ENCODE measurements around the gene ATP9A. TPM values are rescaled to one million over a fixed set of nuclear protein-coding genes. Genes with fewer than 3 reads are reported as not detected.

The ATP9A gene
- total RNA-seq, 1 donor from 2014 or later: 88.1 TPM

GRCh38 chr20:51588762-51589161 lies 179.4 kb downstream of the ATP9A start:
- Mint-ChIP-seq H3K9me3 (ENCODE audit: low read depth) (no peaks in the 10 kb centered on the region), H3K4me3 (ENCODE audit: low read depth) (no peak overlapping the region), H3K36me3 (ENCODE audit: insufficient read depth) (no peaks in the 10 kb centered on the region), H3K27ac (no peak overlapping the region), H3K4me1 (ENCODE audit: low read depth) (no peaks in the 10 kb centered on the region), H3K27me3 (no peaks in the 10 kb centered on the region)
- no peak for DNase-seq (ENCODE audit: low spot score, unreplicated experiment)
- TF ChIP-seq, protein P1, sequence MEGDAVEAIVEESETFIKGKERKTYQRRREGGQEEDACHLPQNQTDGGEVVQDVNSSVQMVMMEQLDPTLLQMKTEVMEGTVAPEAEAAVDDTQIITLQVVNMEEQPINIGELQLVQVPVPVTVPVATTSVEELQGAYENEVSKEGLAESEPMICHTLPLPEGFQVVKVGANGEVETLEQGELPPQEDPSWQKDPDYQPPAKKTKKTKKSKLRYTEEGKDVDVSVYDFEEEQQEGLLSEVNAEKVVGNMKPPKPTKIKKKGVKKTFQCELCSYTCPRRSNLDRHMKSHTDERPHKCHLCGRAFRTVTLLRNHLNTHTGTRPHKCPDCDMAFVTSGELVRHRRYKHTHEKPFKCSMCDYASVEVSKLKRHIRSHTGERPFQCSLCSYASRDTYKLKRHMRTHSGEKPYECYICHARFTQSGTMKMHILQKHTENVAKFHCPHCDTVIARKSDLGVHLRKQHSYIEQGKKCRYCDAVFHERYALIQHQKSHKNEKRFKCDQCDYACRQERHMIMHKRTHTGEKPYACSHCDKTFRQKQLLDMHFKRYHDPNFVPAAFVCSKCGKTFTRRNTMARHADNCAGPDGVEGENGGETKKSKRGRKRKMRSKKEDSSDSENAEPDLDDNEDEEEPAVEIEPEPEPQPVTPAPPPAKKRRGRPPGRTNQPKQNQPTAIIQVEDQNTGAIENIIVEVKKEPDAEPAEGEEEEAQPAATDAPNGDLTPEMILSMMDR (IDR thresholded peaks at IDR 0.05; ENCODE audit: unreplicated experiment): no peak

DNA sequence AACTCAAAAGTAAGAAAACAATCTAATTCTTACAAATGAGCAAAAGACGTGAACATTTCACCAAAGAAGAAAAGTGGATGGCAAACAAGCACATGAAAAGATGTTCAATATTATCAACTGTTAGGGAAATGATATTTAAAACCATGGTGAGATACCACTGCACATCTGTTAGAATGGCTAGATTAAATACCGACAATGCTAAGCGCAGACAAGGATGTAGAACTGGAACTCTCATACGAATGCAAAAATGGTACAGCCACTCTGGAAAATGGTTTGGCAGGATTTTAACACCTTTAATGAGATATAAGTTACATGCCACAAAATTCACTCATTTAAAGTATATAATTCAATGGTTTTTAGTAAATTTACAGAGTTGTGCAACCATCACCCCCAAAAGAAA lies 181.0 kb downstream of the ATP9A start:
- Mint-ChIP-seq H3K36me3 (ENCODE audit: insufficient read depth) (no peaks in the 10 kb centered on the region), H3K9me3 (ENCODE audit: low read depth) (no peaks in the 10 kb centered on the region), H3K4me3 (ENCODE audit: low read depth) (no peak overlapping the region), H3K4me1 (ENCODE audit: low read depth) (no peaks in the 10 kb centered on the region), H3K27me3 (no peaks in the 10 kb centered on the region), H3K27ac (no peak overlapping the region)
- no peak for DNase-seq (ENCODE audit: low spot score, unreplicated experiment)
- TF ChIP-seq, protein P1 (IDR thresholded peaks at IDR 0.05; ENCODE audit: unreplicated experiment): no peak

DNA sequence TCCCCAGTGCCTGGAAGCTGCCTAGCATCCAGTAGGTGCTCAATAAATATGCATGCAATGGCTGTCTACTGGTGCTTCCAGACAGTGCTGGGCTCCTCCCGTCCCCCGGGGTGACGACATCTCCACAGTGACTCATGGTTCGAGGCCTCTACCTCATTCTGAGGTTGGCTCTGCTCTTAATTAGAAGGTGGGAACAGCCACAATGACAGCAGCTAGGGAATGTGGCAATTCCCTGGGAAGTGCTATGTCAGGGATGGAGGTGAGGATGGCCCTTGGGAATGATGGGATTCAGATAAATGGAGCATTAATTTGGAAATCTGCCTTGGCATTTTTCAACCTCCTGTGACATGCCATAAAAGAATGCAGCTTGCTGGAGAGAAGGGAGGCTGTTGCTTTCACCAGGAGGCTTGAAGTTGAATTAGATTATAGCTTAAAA lies 182.2 kb downstream of the ATP9A start:
- H3K9me3 Mint-ChIP-seq (ENCODE audit: low read depth): no peaks in the 10 kb centered on the region
- H3K27ac Mint-ChIP-seq: no peak overlapping the region
- H3K4me1 Mint-ChIP-seq (ENCODE audit: low read depth): no peaks in the 10 kb centered on the region
- no peak overlapping the region for H3K4me3 Mint-ChIP-seq (ENCODE audit: low read depth)
- H3K27me3 Mint-ChIP-seq: no peaks in the 10 kb centered on the region
- TF ChIP-seq, protein P1 (IDR thresholded peaks at IDR 0.05; ENCODE audit: unreplicated experiment): no peak
- DNase-seq (ENCODE audit: low spot score, unreplicated experiment): no peak
- H3K36me3 Mint-ChIP-seq (ENCODE audit: insufficient read depth): no peaks in the 10 kb centered on the region

DNA sequence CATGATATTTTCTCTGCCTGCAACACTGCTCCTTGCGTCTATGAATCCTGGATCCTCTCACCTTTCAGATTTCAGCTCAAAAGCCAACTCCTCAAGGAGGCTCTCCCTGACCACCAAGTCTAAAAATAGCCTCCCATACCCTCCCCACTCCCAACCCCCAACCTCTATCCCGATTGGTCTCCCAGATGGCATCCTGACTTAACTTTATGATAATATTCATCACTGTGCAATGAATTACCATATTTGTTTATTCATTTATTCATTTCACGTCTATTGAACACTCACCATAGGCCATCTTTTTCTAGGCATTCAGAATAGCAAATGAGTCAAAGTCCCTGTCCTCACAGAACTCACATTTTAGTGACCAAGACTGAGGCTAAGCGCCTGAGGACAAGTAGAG lies 183.0 kb downstream of the ATP9A start:
- no peaks in the 10 kb centered on the region for H3K9me3 Mint-ChIP-seq (ENCODE audit: low read depth)
- no peak overlapping the region for H3K27ac Mint-ChIP-seq
- no peaks in the 10 kb centered on the region for H3K4me1 Mint-ChIP-seq (ENCODE audit: low read depth)
- H3K27me3 Mint-ChIP-seq: no peaks in the 10 kb centered on the region
- H3K4me3 Mint-ChIP-seq (ENCODE audit: low read depth): no peak overlapping the region
- DNase-seq (ENCODE audit: low spot score, unreplicated experiment): no peak
- TF ChIP-seq, protein P1 (IDR thresholded peaks at IDR 0.05; ENCODE audit: unreplicated experiment): no peak
- H3K36me3 Mint-ChIP-seq (ENCODE audit: insufficient read depth): no peaks in the 10 kb centered on the region

GRCh38 chr20:51584737-51585136 lies 183.5 kb downstream of the ATP9A start:
- TF ChIP-seq, protein P1 (IDR thresholded peaks at IDR 0.05; ENCODE audit: unreplicated experiment): no peak
- no peak for DNase-seq (ENCODE audit: low spot score, unreplicated experiment)
- Mint-ChIP-seq H3K4me3 (ENCODE audit: low read depth) (no peak overlapping the region), H3K36me3 (ENCODE audit: insufficient read depth) (no peaks in the 10 kb centered on the region), H3K27ac (no peak overlapping the region), H3K4me1 (ENCODE audit: low read depth) (no peaks in the 10 kb centered on the region), H3K27me3 (no peaks in the 10 kb centered on the region), H3K9me3 (ENCODE audit: low read depth) (no peaks in the 10 kb centered on the region)

All from progenitor cell of endocrine pancreas (in vitro differentiated cells).